HG02938 (cell line): Measurements from ENCODE around the gene MYO16.

Source experiments
- ATAC-seq: cut with Tn5 transposase; IDR thresholded peaks from one replicate; pipeline ENCODE4 v1.9.1; 2021; ENCODE audit warnings: mild to moderate bottlenecking, moderate library complexity; ENCODE audit not compliant: unreplicated experiment

Gene MYO16

GRCh38 chr13:108787700-108788414, 158.4 kb downstream of the MYO16 start:
- ATAC-seq: no peak

- no peak for ATAC-seq
Observed at GRCh38 chr13:108789476-108789875, 160.1 kb downstream of the MYO16 start.

GRCh38 chr13:108795841-108796240, 166.4 kb downstream of the MYO16 start:
- ATAC-seq: no peak

- ATAC-seq: no peak
Observed at GRCh38 chr13:108797354-108797753, 167.9 kb downstream of the MYO16 start.

- no peak for ATAC-seq
Observed at GRCh38 chr13:108807841-108808240, 178.4 kb downstream of the MYO16 start.

GRCh38 chr13:108812165-108812564, 182.8 kb downstream of the MYO16 start:
- ATAC-seq: no peak

- ATAC-seq: no peak
Observed at GRCh38 chr13:108812661-108813060, 183.2 kb downstream of the MYO16 start.

- no peak for ATAC-seq
Observed at GRCh38 chr13:108813587-108814170, 184.3 kb downstream of the MYO16 start.

GRCh38 chr13:108816375-108816774, 187.0 kb downstream of the MYO16 start:
- ATAC-seq: no peak

GRCh38 chr13:108827646-108828045, 198.2 kb downstream of the MYO16 start:
- no peak for ATAC-seq

- ATAC-seq: no peak
Observed at GRCh38 chr13:108828086-108828815, 198.8 kb downstream of the MYO16 start.

- ATAC-seq: no peak
Observed at GRCh38 chr13:108830916-108831315, 201.5 kb downstream of the MYO16 start.

GRCh38 chr13:108833531-108833930, 204.1 kb downstream of the MYO16 start:
- ATAC-seq: no peak

- no peak for ATAC-seq
Observed at GRCh38 chr13:108834193-108834592, 204.8 kb downstream of the MYO16 start.

- ATAC-seq: no peak
Observed at GRCh38 chr13:108835083-108835482, 205.7 kb downstream of the MYO16 start.

- no peak for ATAC-seq
Observed at GRCh38 chr13:108850691-108851090, 221.3 kb downstream of the MYO16 start.

GRCh38 chr13:108851660-108852059, 222.2 kb downstream of the MYO16 start:
- no peak for ATAC-seq

GRCh38 chr13:108853031-108853430, 223.6 kb downstream of the MYO16 start:
- no peak for ATAC-seq

GRCh38 chr13:108855737-108856387, 226.5 kb downstream of the MYO16 start:
- peak; percentile 71 for ATAC-seq

- no peak for ATAC-seq
Observed at GRCh38 chr13:108858676-108859075, 229.3 kb downstream of the MYO16 start.

- no peak for ATAC-seq
Observed at GRCh38 chr13:108859197-108860012, 230.0 kb downstream of the MYO16 start.
